ENCODE data around the gene CCDC57. TPM values are rescaled to one million over a fixed set of nuclear protein-coding genes. Genes with fewer than 3 reads are reported as not detected.

The CCDC57 gene
- total and polyA plus RNA-seq, 9 of the 15 experiments (the other 6 are each of a cell fraction or from before 2014, with no cell fraction given): 0.83 to 36.2 (median 13.6) TPM

GRCh38 chr17:82121660-82122629 is 90.7 kb downstream of the CCDC57 start (continued):
- TF ChIP-seq ZNF239 (CRISPR knock-in tag; IDR thresholded peaks at IDR 0.05) (no peak), ARID4B (CRISPR knock-in tag; IDR thresholded peaks at IDR 0.05) (no peak), MBD1 (CRISPR knock-in tag; IDR thresholded peaks at IDR 0.05) (no peak), ZFX (CRISPR knock-in tag; IDR thresholded peaks at IDR 0.05) (peak; percentile 30), ATF7 (IDR thresholded peaks at IDR 0.05) (no peak), CBFA2T3 (IDR thresholded peaks at IDR 0.05) (no peak), E2F6 (IDR thresholded peaks at IDR 0.05; ENCODE audit: borderline replicate concordance in 1 of 2, extremely low read depth in 1 of 2, insufficient read depth in 1 of 2, insufficient read length in 1 of 2, low read depth in 1 of 2, low read length in 1 of 2, poor library complexity in 1 of 2, severe bottlenecking in 1 of 2) (peak in 1 of 2 experiments; percentile 44), TGIF2 (CRISPR knock-in tag; IDR thresholded peaks at IDR 0.05) (0 out of 2 replicates have a peak, but pooled peaks have one; percentile 43), RFX5 (IDR thresholded peaks at IDR 0.05; ENCODE audit: low read depth, low read length) (no peak), MECOM (CRISPR knock-in tag; IDR thresholded peaks at IDR 0.05) (no peak), PREB (CRISPR knock-in tag; IDR thresholded peaks at IDR 0.05) (no peak), HOMEZ (CRISPR knock-in tag; IDR thresholded peaks at IDR 0.05) (no peak), ZNF165 (CRISPR knock-in tag; IDR thresholded peaks at IDR 0.05; ENCODE audit: borderline replicate concordance) (no peak), TCFL5 (CRISPR knock-in tag; conservative IDR thresholded peaks at IDR 0.05) (no peak), FOXP1 (CRISPR knock-in tag; IDR thresholded peaks at IDR 0.05) (no peak)
